Coronary artery (tissue), 2 donors: ENCODE results near the gene HACD1.

Experiments used
- DNase-seq: peaks from one replicate; pipeline ENCODE4 v3.0.0-alpha.2; 2017; ENCODE audit warnings: low spot score
- H3K27ac ChIP-seq, 2 donors: fragments of 200-600 bp; sonication (generic); one replicate each; pipeline ENCODE4 v1.5.1; 2016 to 2019
- H3K4me3 ChIP-seq: fragments of 200-600 bp; sonication (generic); 2 replicates; pipeline ENCODE4 v1.5.1; 2016; ENCODE audit warnings: mild to moderate bottlenecking, moderate library complexity
- TF ChIP-seq, protein P1 (sequence below): fragments of 200-600 bp; sonication (generic); IDR thresholded peaks from one replicate; pipeline ENCODE4 v1.5.1; 2019; ENCODE audit warnings: antibody characterized with exemption

HACD1 gene

DNA sequence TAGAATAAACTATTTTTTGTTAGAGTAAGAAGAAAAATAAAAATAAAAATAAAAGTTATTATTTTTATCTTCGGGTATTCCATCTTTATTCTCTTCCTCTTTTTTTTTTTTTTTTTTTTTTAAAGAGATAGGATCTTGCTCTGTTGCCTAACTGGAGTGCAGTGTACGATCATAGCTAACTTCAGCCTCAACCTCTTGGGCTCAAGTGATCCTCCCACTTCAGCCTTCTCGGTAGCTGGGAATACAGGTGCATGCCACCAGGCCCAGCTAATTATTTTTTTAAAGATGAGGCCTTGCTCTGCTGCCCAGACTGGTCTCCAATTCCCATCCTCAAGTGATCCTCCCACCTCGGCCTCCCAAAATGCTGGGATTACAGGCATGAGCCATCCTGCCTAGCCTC, 42.2 kb upstream of the HACD1 start:
- DNase-seq = no peak
- TF ChIP-seq, protein P1, sequence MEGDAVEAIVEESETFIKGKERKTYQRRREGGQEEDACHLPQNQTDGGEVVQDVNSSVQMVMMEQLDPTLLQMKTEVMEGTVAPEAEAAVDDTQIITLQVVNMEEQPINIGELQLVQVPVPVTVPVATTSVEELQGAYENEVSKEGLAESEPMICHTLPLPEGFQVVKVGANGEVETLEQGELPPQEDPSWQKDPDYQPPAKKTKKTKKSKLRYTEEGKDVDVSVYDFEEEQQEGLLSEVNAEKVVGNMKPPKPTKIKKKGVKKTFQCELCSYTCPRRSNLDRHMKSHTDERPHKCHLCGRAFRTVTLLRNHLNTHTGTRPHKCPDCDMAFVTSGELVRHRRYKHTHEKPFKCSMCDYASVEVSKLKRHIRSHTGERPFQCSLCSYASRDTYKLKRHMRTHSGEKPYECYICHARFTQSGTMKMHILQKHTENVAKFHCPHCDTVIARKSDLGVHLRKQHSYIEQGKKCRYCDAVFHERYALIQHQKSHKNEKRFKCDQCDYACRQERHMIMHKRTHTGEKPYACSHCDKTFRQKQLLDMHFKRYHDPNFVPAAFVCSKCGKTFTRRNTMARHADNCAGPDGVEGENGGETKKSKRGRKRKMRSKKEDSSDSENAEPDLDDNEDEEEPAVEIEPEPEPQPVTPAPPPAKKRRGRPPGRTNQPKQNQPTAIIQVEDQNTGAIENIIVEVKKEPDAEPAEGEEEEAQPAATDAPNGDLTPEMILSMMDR = no peak
- no peak overlapping the region for H3K27ac ChIP-seq
- H3K4me3 ChIP-seq = no peak overlapping the region

DNA sequence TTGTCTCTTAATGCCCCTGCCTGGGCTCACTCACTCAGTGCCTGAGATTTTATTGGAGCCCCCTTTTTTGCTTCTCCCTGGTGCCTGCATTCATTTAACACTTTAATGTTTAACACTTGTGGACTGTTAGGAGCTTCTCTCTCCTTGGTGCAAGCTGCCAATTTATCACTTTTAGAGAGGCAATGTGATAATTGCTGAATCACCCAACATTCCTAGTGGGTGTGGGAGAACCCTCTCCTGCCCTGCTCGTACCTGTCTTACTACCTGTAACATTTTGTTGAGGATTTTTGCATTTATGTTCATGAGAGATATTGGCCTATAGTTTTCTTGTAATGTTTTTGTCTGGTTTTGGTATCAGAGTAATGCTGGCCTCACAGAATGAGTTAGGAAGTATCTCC, 39.9 kb upstream of the HACD1 start:
- Histone ChIP-seq H3K27ac (no peak overlapping the region), H3K4me3 (no peak overlapping the region)
- TF ChIP-seq, protein P1 = no peak
- DNase-seq = no peak

DNA sequence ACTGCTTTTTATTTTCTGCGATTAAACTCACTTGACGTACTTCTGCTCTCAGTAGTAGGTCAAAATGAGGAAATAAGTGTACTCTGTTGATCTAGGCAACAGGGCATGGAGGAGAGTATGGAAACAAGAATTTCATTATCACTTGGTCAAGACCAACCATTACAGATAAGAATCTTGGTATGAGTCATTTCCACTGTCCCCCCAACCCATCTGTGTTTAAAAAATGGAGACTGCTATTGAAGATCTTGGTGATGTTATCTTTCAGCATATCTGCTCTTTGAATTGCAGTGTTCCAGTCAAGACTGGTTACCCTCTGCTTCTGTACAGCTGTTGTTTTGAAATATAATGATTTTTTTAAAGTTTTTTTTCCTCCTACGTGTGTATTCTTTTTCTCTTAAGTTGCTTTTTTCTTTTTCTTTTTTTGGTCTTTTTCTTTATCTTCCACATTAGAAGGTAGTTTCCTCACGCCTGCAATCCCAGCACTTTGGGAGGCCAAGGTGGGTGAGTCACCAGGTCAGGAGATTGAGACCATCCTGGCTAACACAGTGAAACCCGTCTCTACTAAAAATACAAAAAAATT, 38.5 kb upstream of the HACD1 start:
- H3K27ac ChIP-seq = no peak overlapping the region
- no peak overlapping the region for H3K4me3 ChIP-seq
- TF ChIP-seq, protein P1 = no peak
- no peak for DNase-seq

DNA sequence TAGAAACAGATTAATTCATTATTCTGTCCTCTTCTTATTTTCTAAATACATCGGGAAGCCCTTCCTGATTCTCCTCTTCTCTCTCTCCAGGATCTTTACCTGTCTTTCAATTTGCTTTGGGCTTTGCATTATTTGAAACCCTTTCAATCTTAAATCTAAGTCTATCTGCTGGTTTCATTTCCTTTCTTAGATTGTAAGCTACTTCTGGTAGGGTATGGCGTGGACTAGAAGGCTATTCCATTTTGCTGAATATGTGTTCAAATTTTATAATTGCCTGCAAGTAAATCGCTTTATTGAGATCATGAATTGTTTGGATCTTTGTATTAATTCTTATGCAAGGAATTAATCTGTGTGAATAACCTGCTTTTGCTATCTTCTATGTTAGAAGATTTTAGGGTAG, 37.8 kb upstream of the HACD1 start:
- no peak for DNase-seq
- TF ChIP-seq, protein P1 = no peak
- Histone ChIP-seq H3K4me3 (no peak overlapping the region), H3K27ac (no peak overlapping the region)

DNA sequence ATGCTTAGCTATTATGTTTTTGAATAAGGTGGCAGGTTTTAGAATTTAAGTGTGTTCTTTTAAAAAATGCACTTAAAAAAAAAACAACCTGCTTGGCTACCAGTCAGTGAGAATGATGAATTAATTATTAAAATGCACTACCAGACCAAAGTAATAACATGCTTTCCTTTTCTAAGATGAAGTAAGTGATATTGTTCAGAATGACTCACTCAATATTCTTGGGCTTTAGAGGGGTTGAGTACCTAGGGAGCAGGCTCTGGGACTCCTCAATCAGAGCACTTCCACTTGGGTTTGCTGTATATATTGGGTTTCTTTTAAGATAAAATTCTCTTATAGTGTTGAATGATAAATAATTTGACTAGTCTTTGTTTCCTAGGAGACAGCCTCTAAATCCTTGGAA, 35.4 kb upstream of the HACD1 start:
- H3K27ac ChIP-seq = no peak overlapping the region
- no peak for DNase-seq
- TF ChIP-seq, protein P1 = no peak
- H3K4me3 ChIP-seq = no peak overlapping the region

DNA sequence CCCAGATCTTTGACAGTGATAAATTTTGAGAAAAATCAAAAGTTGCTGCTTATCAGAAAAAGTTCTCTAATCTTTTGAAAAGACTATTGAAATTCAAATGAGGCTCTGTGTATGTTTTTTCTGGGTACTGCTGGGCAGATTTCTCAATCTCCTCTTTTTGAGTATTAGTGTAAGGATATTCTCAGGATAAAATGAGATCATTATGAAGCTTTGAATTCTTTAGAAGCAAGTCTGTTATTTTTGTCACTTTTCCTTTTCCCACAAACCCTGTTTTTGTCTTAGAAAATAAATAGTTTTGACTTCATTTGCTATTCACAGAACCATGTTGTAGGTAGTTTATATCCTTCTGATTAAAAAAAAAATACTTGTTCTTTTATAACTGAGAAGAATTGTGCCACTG, 34.7 kb upstream of the HACD1 start:
- DNase-seq = no peak
- Histone ChIP-seq H3K27ac (no peak overlapping the region), H3K4me3 (no peak overlapping the region)
- TF ChIP-seq, protein P1 = no peak

DNA sequence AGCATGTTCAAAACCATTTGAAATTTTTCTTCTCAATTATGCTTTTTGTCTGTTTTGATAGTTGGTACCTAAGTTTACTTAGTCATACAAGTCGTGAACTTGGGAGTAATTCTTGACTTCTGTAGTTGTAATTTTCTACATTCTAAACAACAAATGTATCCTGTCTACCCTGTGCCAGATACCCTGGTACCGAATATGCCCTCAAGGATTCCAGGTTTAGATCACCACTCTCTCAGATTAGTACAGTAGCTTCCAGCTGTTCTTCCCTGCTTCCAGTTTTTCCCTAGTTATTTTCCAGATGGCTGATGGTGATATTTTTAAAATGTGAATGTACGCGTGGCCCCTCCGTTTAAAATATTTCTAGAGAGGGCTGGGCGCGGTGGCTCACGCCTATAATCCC, 33.2 kb upstream of the HACD1 start:
- no peak overlapping the region for H3K4me3 ChIP-seq
- TF ChIP-seq, protein P1 = no peak
- no peak for DNase-seq
- no peak overlapping the region for H3K27ac ChIP-seq
